Measurements from ENCODE around the gene ST3GAL6. TPM values are rescaled to one million over a fixed set of nuclear protein-coding genes. Genes with fewer than 3 reads are reported as not detected.
A peak's percentile ranks its signal among the peaks of the same experiment; 100 is the strongest.

ST3GAL6 gene
- total and polyA plus RNA-seq, 2 of the 4 experiments (the other 2 are of a cell fraction) = 0.36 to 0.99 TPM

DNA sequence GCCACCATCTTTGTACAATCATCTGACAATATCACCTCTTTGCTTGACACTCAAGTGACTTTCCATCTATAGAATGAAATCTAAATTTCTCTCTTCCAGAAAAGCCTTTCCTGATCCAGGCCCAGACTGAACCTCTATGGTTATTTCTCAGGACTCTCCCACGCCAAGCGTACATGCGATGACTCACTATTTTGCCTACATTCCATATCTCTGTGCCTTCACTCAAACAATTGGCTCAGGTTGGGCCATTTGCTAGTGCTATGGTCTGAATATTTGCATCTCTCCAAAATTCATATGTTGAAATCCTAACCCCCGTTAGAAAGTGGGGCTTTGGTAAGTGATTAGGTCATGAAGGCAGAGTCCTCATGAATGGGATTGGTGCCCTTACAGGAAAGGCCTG lies 43.9 kb downstream of the ST3GAL6 start:
- H3K4me2 ChIP-seq (ENCODE audit: low read depth, low read length) = no peak overlapping the region
- H2AK9ac ChIP-seq (replicated peaks; ENCODE audit: low read depth, low read length, poor library complexity) = no peak overlapping the region
- peaks cover 8 to 12% of the 10 kb centered on the region in 2 experiments; a peak in 3 of 4 replicates for H3K79me1 ChIP-seq (ENCODE audit: low read depth in 1 of 2, low read length in 2 of 2)
- in situ Hi-C loops (cut with MboI; ENCODE audit: low sequenced_read_pairs) (no loop called here), intact Hi-C loops (cut with micrococcal nuclease) (no loop called here), dilution Hi-C loops (cut with HindIII; ENCODE audit: low sequenced_read_pairs, unreplicated experiment) (no loop called here)
- H2BK20ac ChIP-seq (ENCODE audit: low read depth, low read length) = no peak overlapping the region
- no peak overlapping the region for H2BK120ac ChIP-seq (ENCODE audit: low read depth, low read length)
- no peak overlapping the region for H3K23ac ChIP-seq (ENCODE audit: low read depth, low read length)
- POLR2A ChIA-PET (ENCODE audit: unreplicated experiment) = no interaction called here
- H2AK5ac ChIP-seq (ENCODE audit: low read depth, low read length) = no peak overlapping the region
- no peak overlapping the region for H3K56ac ChIP-seq (ENCODE audit: extremely low read depth, insufficient read depth, low read length)
- DNase-seq (peak; percentile 49), ATAC-seq (ENCODE audit: low read depth) (no peak)
- H3K9ac ChIP-seq (ENCODE audit: low read depth, low read length) = no peak overlapping the region
- H3K4me1 ChIP-seq (ENCODE audit: control insufficient read depth, insufficient read depth, low read length) = no peaks in the 10 kb centered on the region
- H2BK5ac ChIP-seq (ENCODE audit: low read depth, low read length, poor library complexity, severe bottlenecking) = no peak overlapping the region
- CTCF ChIA-PET = no interaction called here
- H3K36me3 ChIP-seq (ENCODE audit: control insufficient read depth, insufficient read depth, low read length) = peaks cover 29% of the 10 kb centered on the region
- H2AFZ ChIP-seq (replicated peaks; ENCODE audit: low read length, poor library complexity) = no peak overlapping the region
- H3K18ac ChIP-seq (ENCODE audit: low read depth, low read length) = no peak overlapping the region
- H3K4me3 ChIP-seq (ENCODE audit: insufficient read depth, low read depth, low read length) = no peak overlapping the region
- BruUV-seq (replicated peaks) = no TSS peak
- no CpG with 5 or more reads among the region's 4 CpGs for WGBS, 2 experiments (ENCODE audit: extremely low coverage in 2 of 2, insufficient read length in 1 of 2)
- H3K14ac ChIP-seq (replicated peaks; ENCODE audit: low read depth, low read length) = no peak overlapping the region
- no peaks in the 10 kb centered on the region; the same call in 1 of the 2 replicates for H4K20me1 ChIP-seq (ENCODE audit: insufficient read depth, low read length)
- H4K91ac ChIP-seq (ENCODE audit: insufficient read depth, low read depth, low read length) = no peak overlapping the region
- no peak overlapping the region for H4K8ac ChIP-seq (ENCODE audit: low read depth in 2 of 2, low read length in 2 of 2)
- H3K4ac ChIP-seq (ENCODE audit: low read depth, low read length) = no peak overlapping the region
- no peaks in the 10 kb centered on the region for H3K27me3 ChIP-seq (ENCODE audit: control insufficient read depth, insufficient read depth, low read length)
- H3K9me3 ChIP-seq (ENCODE audit: control insufficient read depth, insufficient read depth, low read length) = no peaks in the 10 kb centered on the region
- H2BK15ac ChIP-seq (ENCODE audit: low read depth, low read length) = no peak overlapping the region
- no peak overlapping the region for H4K5ac ChIP-seq (ENCODE audit: low read depth, low read length)
- 0 out of 2 replicates have a peak, but pooled peaks cover 3% of the 10 kb centered on the region for H3K9me1 ChIP-seq (ENCODE audit: insufficient read depth, low read length)
- H3K27ac ChIP-seq (ENCODE audit: insufficient read depth, low read length) = no peak overlapping the region
- TF ChIP-seq FOS (IDR thresholded peaks at IDR 0.05; ENCODE audit: low read depth, low read length) = 0 out of 2 replicates have a peak, but pooled peaks have one; percentile 21
- TF ChIP-seq BHLHE40 (IDR thresholded peaks at IDR 0.05; ENCODE audit: low read depth, low read length) = no peak

Data from IMR-90 (cell line).